K562 (cell line): ENCODE data around the gene PTCRA. TPM values are rescaled to one million over a fixed set of nuclear protein-coding genes. Genes with fewer than 3 reads are reported as not detected.

Source experiments
- ATF4 ChIP-seq: fragments of 450-650 bp; formaldehyde crosslinking; IDR thresholded peaks from 2 replicates; pipeline ENCODE4 v1.4.0; 2022; ENCODE audit warnings: mild to moderate bottlenecking, moderate library complexity
- BRD9 ChIP-seq: fragments of 450-650 bp; IDR thresholded peaks from 2 replicates; pipeline ENCODE4 v1.6.1; 2018; ENCODE audit warnings: low read depth; ENCODE audit not compliant: partially characterized antibody
- CXXC5 ChIP-seq: fragments of 250-450 bp; sonication (Bioruptor Pico); IDR thresholded peaks from 2 replicates; pipeline ENCODE4 v1.8.0; 2022; ENCODE audit warnings: inconsistent platforms, mild to moderate bottlenecking, moderate library complexity
- DACH1 ChIP-seq: fragments of 450-650 bp; IDR thresholded peaks from 2 replicates; pipeline ENCODE4 v1.6.1; 2018; ENCODE audit not compliant: partially characterized antibody
- DEAF1 ChIP-seq: fragments of 450-650 bp; formaldehyde crosslinking; IDR thresholded peaks from 2 replicates; pipeline ENCODE4 v1.4.0; 2020; ENCODE audit warnings: mild to moderate bottlenecking, moderate library complexity
- EGR1 ChIP-seq: fragments of 450-650 bp; conservative IDR thresholded peaks from 2 replicates; pipeline ENCODE4 v1.6.1; 2017; ENCODE audit warnings: mild to moderate bottlenecking
- FOXO4 ChIP-seq: fragments of 450-650 bp; formaldehyde crosslinking; IDR thresholded peaks from 2 replicates; pipeline ENCODE4 v1.4.0; 2020; ENCODE audit warnings: mild to moderate bottlenecking, moderate library complexity
- HMGN3 ChIP-seq: IDR thresholded peaks from 2 replicates; pipeline ENCODE4 v1.6.1; 2011; ENCODE audit warnings: borderline replicate concordance, low read depth, mild to moderate bottlenecking, mixed read lengths, low read length; ENCODE audit not compliant: insufficient read length; ENCODE audit errors: extremely low read depth
- LCOR ChIP-seq: sonication (generic); formaldehyde crosslinking; IDR thresholded peaks from 2 replicates; pipeline ENCODE4 v1.8.0; 2022; ENCODE audit warnings: mild to moderate bottlenecking, missing genetic modification reagents
- POLR2G ChIP-seq: fragments of 200-400 bp; formaldehyde crosslinking; IDR thresholded peaks from 2 replicates; pipeline ENCODE4 v1.6.1; 2017; ENCODE audit warnings: low read depth, mild to moderate bottlenecking, antibody characterized with exemption, low read length, moderate library complexity
- REST ChIP-seq, 2 experiments: fragments of 450-650 bp; formaldehyde crosslinking in 1 of 2; IDR thresholded peaks; 2 replicates each; pipeline versions ENCODE4 v1.4.0 to v1.6.1; 2014 to 2020; ENCODE audit warnings: mild to moderate bottlenecking in 2 of 2, borderline replicate concordance in 1 of 2, low read depth in 1 of 2
- RHOXF2B ChIP-seq: fragments of 250-450 bp; sonication (Bioruptor Pico); conservative IDR thresholded peaks from 2 replicates; pipeline ENCODE4 v1.5.1; 2021
- SMARCA5 ChIP-seq: fragments of 450-650 bp; IDR thresholded peaks from 2 replicates; pipeline ENCODE4 v1.6.1; 2016
- TBL1XR1 ChIP-seq, 2 experiments: IDR thresholded peaks; 2 replicates each; pipeline ENCODE4 v1.6.1; 2012; ENCODE audit warnings: improper control_type of control experiment in 2 of 2, low read length in 2 of 2, mild to moderate bottlenecking in 1 of 2
- ZC3H8 ChIP-seq: fragments of 450-650 bp; IDR thresholded peaks from 2 replicates; pipeline ENCODE4 v1.6.1; 2017
- ZNF707 ChIP-seq: fragments of 250-450 bp; sonication (Bioruptor Pico); conservative IDR thresholded peaks from 2 replicates; pipeline ENCODE4 v1.8.0; 2022; ENCODE audit warnings: inconsistent platforms, mild to moderate bottlenecking, moderate library complexity
- ZSCAN29 ChIP-seq: fragments of 450-650 bp; IDR thresholded peaks from 2 replicates; pipeline ENCODE4 v1.6.1; 2017
- polyA plus RNA-seq, 8 experiments: library from polyadenylated mRNA; depleted of rRNA in 4 of 8; stranded (reverse) in 5 of 8; unstranded in 3 of 8; fragments of >200 nt; fragmentation: Nextera tagmentation in 2 of 8; fragmentation: Illumina TruSeq in 1 of 8; extraction: Ambion mirVana in 2 of 8; extraction: Trizol in 1 of 8; gene quantifications; 2 replicates each; pipeline versions ENCODE4 v1.2.1 to v1.2.3, GENCODE V29; 2011 to 2014; ENCODE audit warnings: inconsistent platforms in 1 of 8, missing spikeins in 1 of 8
- total RNA-seq, 7 experiments: library from RNA; depleted of rRNA in 6 of 7; stranded (reverse); fragments of >200 nt in 6 of 7; fragmentation: Illumina TruSeq in 2 of 7; extraction: Trizol in 2 of 7; gene quantifications; 2 replicates each; pipeline versions ENCODE4 v1.2.1 to v1.2.3, GENCODE V29; 2011 to 2021; ENCODE audit warnings: low replicate concordance in 1 of 7

Gene PTCRA
- total and polyA plus RNA-seq, 9 of the 15 experiments (the other 6 are each of a cell fraction or from before 2014, with no cell fraction given) = 0.21 TPM; not detected in 8

- TF ChIP-seq DEAF1 (CRISPR knock-in tag) (peak; percentile 53), ATF4 (CRISPR knock-in tag) (no peak), POLR2G (no peak), ZC3H8 (no peak), ZSCAN29 (no peak), FOXO4 (CRISPR knock-in tag) (no peak), SMARCA5 (no peak), EGR1 (no peak), LCOR (CRISPR knock-in tag) (0 out of 2 replicates have a peak, but pooled peaks have one; percentile 43), ZNF707 (no peak), HMGN3 (no peak), RHOXF2B (CRISPR knock-in tag) (no peak), DACH1 (no peak), REST (IDR thresholded peaks at IDR 0.05; ENCODE audit: borderline replicate concordance) (peak; percentile 25; the same call in 1 of the 2 replicates), REST (CRISPR knock-in tag; IDR thresholded peaks at IDR 0.05; ENCODE audit: low read depth) (no peak), CXXC5 (CRISPR knock-in tag) (peak; percentile 35; the same call in 1 of the 2 replicates), TBL1XR1 (IDR thresholded peaks at IDR 0.05; ENCODE audit: low read length in 2 of 2) (no peak), BRD9 (no peak)
These were observed 16.9 kb upstream of the PTCRA start (continued) for GRCh38 chr6:42898891-42899361.
